Esophagus muscularis mucosa (tissue), 3 donors: Measurements from ENCODE around the gene DTNA.

ENCODE experiments used
- CTCF ChIP-seq, 3 experiments: fragments of 200-600 bp in 2 of 3; fragments of 450-650 bp in 1 of 3; sonication (generic) in 2 of 3; IDR thresholded peaks; one replicate each; pipeline ENCODE4 v1.5.1; 2017 to 2019; ENCODE audit warnings: antibody characterized with exemption in 3 of 3, mild to moderate bottlenecking in 2 of 3, moderate library complexity in 1 of 3
- POLR2A ChIP-seq: fragments of 450-650 bp; IDR thresholded peaks from one replicate; pipeline ENCODE4 v1.6.1; 2017; ENCODE audit warnings: antibody characterized with exemption, moderate library complexity, mild to moderate bottlenecking, low read depth

GRCh38 chr18:34767601-34768027 lies 57.5 kb downstream of the DTNA start:
- no peak for TF ChIP-seq CTCF (IDR thresholded peaks at IDR 0.05)
- TF ChIP-seq POLR2A: no peak
